Measurements from ENCODE around the gene RALGAPA2.

DNA sequence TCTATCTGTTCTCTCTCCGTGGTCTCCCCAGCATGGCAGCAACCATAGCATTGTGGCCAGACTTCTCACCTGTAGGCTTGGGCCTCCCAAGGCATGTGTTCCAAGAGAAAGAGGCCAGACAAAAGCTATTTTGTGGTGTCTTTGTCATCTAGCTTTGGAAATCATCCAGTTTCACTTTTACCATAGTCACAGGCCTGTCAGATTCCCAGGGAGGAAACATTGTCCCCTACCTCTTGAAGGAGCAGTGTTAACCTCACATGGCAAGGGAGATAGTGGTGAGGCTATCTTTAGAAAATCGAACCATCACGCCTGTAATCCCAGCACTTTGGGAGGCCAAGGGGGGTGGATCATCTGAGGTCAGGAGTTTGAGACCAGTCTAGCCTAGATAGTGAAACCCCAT, 42.3 kb upstream of the RALGAPA2 start:
- TF ChIP-seq IRF1 (CRISPR knock-in tag; IDR thresholded peaks at IDR 0.05; ENCODE audit: low read depth) (no peak), ZNF280D (CRISPR knock-in tag; IDR thresholded peaks at IDR 0.05) (no peak), SNRNP70 (IDR thresholded peaks at IDR 0.05; ENCODE audit: low read depth, low read length) (no peak), FOXA3 (CRISPR knock-in tag; IDR thresholded peaks at IDR 0.05) (no peak), CTCF (CRISPR knock-in tag; IDR thresholded peaks at IDR 0.05) (no peak), PBX2 (CRISPR knock-in tag; IDR thresholded peaks at IDR 0.05) (no peak), ZFP36L1 (CRISPR knock-in tag; IDR thresholded peaks at IDR 0.05) (no peak)
- TF ChIP-seq, protein P1, sequence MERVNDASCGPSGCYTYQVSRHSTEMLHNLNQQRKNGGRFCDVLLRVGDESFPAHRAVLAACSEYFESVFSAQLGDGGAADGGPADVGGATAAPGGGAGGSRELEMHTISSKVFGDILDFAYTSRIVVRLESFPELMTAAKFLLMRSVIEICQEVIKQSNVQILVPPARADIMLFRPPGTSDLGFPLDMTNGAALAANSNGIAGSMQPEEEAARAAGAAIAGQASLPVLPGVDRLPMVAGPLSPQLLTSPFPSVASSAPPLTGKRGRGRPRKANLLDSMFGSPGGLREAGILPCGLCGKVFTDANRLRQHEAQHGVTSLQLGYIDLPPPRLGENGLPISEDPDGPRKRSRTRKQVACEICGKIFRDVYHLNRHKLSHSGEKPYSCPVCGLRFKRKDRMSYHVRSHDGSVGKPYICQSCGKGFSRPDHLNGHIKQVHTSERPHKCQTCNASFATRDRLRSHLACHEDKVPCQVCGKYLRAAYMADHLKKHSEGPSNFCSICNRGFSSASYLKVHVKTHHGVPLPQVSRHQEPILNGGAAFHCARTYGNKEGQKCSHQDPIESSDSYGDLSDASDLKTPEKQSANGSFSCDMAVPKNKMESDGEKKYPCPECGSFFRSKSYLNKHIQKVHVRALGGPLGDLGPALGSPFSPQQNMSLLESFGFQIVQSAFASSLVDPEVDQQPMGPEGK (CRISPR knock-in tag; IDR thresholded peaks at IDR 0.05), result no peak

All from HepG2 (cell line).